IMR-90 (cell line): ENCODE measurements around the gene MLLT10. TPM values are rescaled to one million over a fixed set of nuclear protein-coding genes. Genes with fewer than 3 reads are reported as not detected.
"Not testable (repeated sequence)": the region's sequence is repeated elsewhere in the genome, so short reads cannot be mapped to it uniquely, and the experiment has no call there.

Experiments
- ATAC-seq: fragments of 200-7000 bp; cut with Tn5 transposase; 2 replicates; pipeline ENCODE4 v1.9.1; 2020; ENCODE audit warnings: low read depth, mild to moderate bottlenecking, moderate library complexity
- BruUV-seq: library from RNA; stranded (reverse); fragments of 400-500 nt; replicated peaks from 2 replicates; lab custom pipeline; 2021; lab: Mats Ljungman, UMichigan
- CTCF ChIA-PET: fragments of 300-600 bp; formaldehyde crosslinking; extraction: SDS; loops from one replicate; lab custom pipeline; 2021; ENCODE audit warnings: antibody characterized with exemption; lab: Yijun Ruan, JAX
- POLR2A ChIA-PET: fragments of 300-600 bp; sonication (Branson Sonifier 250); formaldehyde crosslinking; loops from one replicate; lab custom pipeline; 2022; ENCODE audit warnings: antibody characterized with exemption; ENCODE audit not compliant: unreplicated experiment; lab: Charles Lee
- DNase-seq: peaks from one replicate; pipeline ENCODE4 v3.0.0; 2013
- H2AFZ ChIP-seq: replicated peaks from 2 replicates; pipeline ENCODE3; 2013; ENCODE audit warnings: low read length, mild to moderate bottlenecking; ENCODE audit not compliant: poor library complexity
- H2AK5ac ChIP-seq: 2 replicates; pipeline ENCODE4 v1.6.1; 2013; ENCODE audit warnings: low read depth, low read length, inconsistent platforms
- H2AK9ac ChIP-seq: replicated peaks from 2 replicates; pipeline ENCODE3; 2013; ENCODE audit warnings: mild to moderate bottlenecking, low read depth, low read length, moderate library complexity; ENCODE audit not compliant: poor library complexity
- H2BK120ac ChIP-seq: 2 replicates; pipeline ENCODE4 v1.6.1; 2013; ENCODE audit warnings: low read depth, low read length, inconsistent platforms
- H2BK15ac ChIP-seq: 3 replicates; pipeline ENCODE4 v1.6.1; 2013; ENCODE audit warnings: low read depth, low read length, inconsistent platforms
- H2BK20ac ChIP-seq: 2 replicates; pipeline ENCODE4 v1.6.1; 2013; ENCODE audit warnings: low read depth, mild to moderate bottlenecking, inconsistent platforms, low read length, moderate library complexity
- H2BK5ac ChIP-seq: 2 replicates; pipeline ENCODE4 v1.6.1; 2013; ENCODE audit warnings: mild to moderate bottlenecking, low read depth, low read length, inconsistent platforms; ENCODE audit not compliant: poor library complexity, severe bottlenecking
- H3K14ac ChIP-seq: replicated peaks from 2 replicates; pipeline ENCODE4 v1.6.1; 2013; ENCODE audit warnings: low read depth, low read length, inconsistent platforms
- H3K18ac ChIP-seq: 2 replicates; pipeline ENCODE4 v1.6.1; 2013; ENCODE audit warnings: low read depth, low read length, control low read depth
- H3K23ac ChIP-seq: 2 replicates; pipeline ENCODE4 v1.6.1; 2013; ENCODE audit warnings: low read depth, low read length, inconsistent platforms
- H3K27ac ChIP-seq: 2 replicates; pipeline ENCODE4 v1.5.1; 2013; ENCODE audit warnings: mild to moderate bottlenecking, control low read depth, low read length; ENCODE audit not compliant: insufficient read depth
- H3K27me3 ChIP-seq: 2 replicates; pipeline ENCODE4 v1.6.1; 2013; ENCODE audit warnings: low read length; ENCODE audit not compliant: control insufficient read depth, insufficient read depth
- H3K36me3 ChIP-seq: 2 replicates; pipeline ENCODE4 v1.6.1; 2013; ENCODE audit warnings: low read length, mixed read lengths; ENCODE audit not compliant: control insufficient read depth, insufficient read depth
- H3K4ac ChIP-seq: 2 replicates; pipeline ENCODE4 v1.6.1; 2013; ENCODE audit warnings: low read depth, low read length, inconsistent platforms
- H3K4me1 ChIP-seq: 2 replicates; pipeline ENCODE4 v1.6.1; 2013; ENCODE audit warnings: low read length, mixed read lengths; ENCODE audit not compliant: control insufficient read depth, insufficient read depth
- H3K4me2 ChIP-seq: 2 replicates; pipeline ENCODE4 v1.6.1; 2013; ENCODE audit warnings: low read depth, mild to moderate bottlenecking, control low read depth, low read length, moderate library complexity
- H3K4me3 ChIP-seq: 2 replicates; pipeline ENCODE4 v1.5.1; 2013; ENCODE audit warnings: low read depth, mild to moderate bottlenecking, control low read depth, low read length, moderate library complexity; ENCODE audit not compliant: insufficient read depth
- H3K56ac ChIP-seq: 2 replicates; pipeline ENCODE4 v1.6.1; 2013; ENCODE audit warnings: low read length, inconsistent platforms; ENCODE audit not compliant: insufficient read depth; ENCODE audit errors: extremely low read depth
- H3K79me1 ChIP-seq, 2 experiments: 2 replicates each; pipeline ENCODE4 v1.6.1; 2013; ENCODE audit warnings: low read length in 2 of 2, inconsistent platforms in 1 of 2, low read depth in 1 of 2
- H3K9ac ChIP-seq: 2 replicates; pipeline ENCODE4 v1.6.1; 2013; ENCODE audit warnings: low read depth, low read length, control low read depth
- H3K9me1 ChIP-seq: 2 replicates; pipeline ENCODE4 v1.6.1; 2013; ENCODE audit warnings: low read length, inconsistent platforms; ENCODE audit not compliant: insufficient read depth
- H3K9me3 ChIP-seq: 2 replicates; pipeline ENCODE4 v1.6.1; 2013; ENCODE audit warnings: low read length; ENCODE audit not compliant: control insufficient read depth, insufficient read depth
- H4K20me1 ChIP-seq: 2 replicates; pipeline ENCODE4 v1.6.1; 2013; ENCODE audit warnings: low read length, inconsistent platforms; ENCODE audit not compliant: insufficient read depth
- H4K5ac ChIP-seq: 2 replicates; pipeline ENCODE4 v1.6.1; 2013; ENCODE audit warnings: mild to moderate bottlenecking, low read depth, low read length, control low read depth
- H4K8ac ChIP-seq, 2 experiments: 2 replicates each; pipeline ENCODE4 v1.6.1; 2013; ENCODE audit warnings: low read depth in 2 of 2, low read length in 2 of 2, control low read depth in 1 of 2, inconsistent platforms in 1 of 2
- H4K91ac ChIP-seq: 2 replicates; pipeline ENCODE4 v1.6.1; 2013; ENCODE audit warnings: low read depth, low read length, inconsistent platforms; ENCODE audit not compliant: insufficient read depth
- BHLHE40 ChIP-seq: fragments of 150-350 bp; IDR thresholded peaks from 2 replicates; pipeline ENCODE4 v1.6.1; 2016; ENCODE audit warnings: mild to moderate bottlenecking, low read depth, low read length
- MAFK ChIP-seq: IDR thresholded peaks from 2 replicates; pipeline ENCODE4 v1.6.1; 2012; ENCODE audit warnings: low read depth, low read length, improper control_type of control experiment
- NFE2L2 ChIP-seq: fragments of 150-350 bp; IDR thresholded peaks from 2 replicates; pipeline ENCODE4 v1.6.1; 2016; ENCODE audit warnings: low read depth, mild to moderate bottlenecking, low read length
- RAD21 ChIP-seq: IDR thresholded peaks from 2 replicates; pipeline ENCODE4 v1.6.1; 2012; ENCODE audit warnings: low read length, improper control_type of control experiment
- RCOR1 ChIP-seq: IDR thresholded peaks from 2 replicates; pipeline ENCODE4 v1.6.1; 2012; ENCODE audit warnings: mild to moderate bottlenecking, low read length, improper control_type of control experiment; ENCODE audit not compliant: insufficient replicate concordance
- RFX5 ChIP-seq: IDR thresholded peaks from 2 replicates; pipeline ENCODE4 v1.8.0; 2012; ENCODE audit warnings: low read depth, mild to moderate bottlenecking, low read length, moderate library complexity
- SMC3 ChIP-seq: fragments of 150-350 bp; IDR thresholded peaks from 2 replicates; pipeline ENCODE4 v1.6.1; 2016; ENCODE audit warnings: low read depth, mild to moderate bottlenecking, antibody characterized with exemption, low read length, moderate library complexity
- USF2 ChIP-seq: fragments of 150-350 bp; IDR thresholded peaks from 2 replicates; pipeline ENCODE4 v1.6.1; 2017; ENCODE audit warnings: mild to moderate bottlenecking, antibody characterized with exemption, low read length, low read depth
- WGBS, 2 experiments: methylation state at CpG; one replicate each; pipeline versions ENCODE4 v1.1.5 to v1.1.7; 2013; ENCODE audit warnings: missing lambda C conversion rate in 2 of 2; ENCODE audit not compliant: insufficient read length in 1 of 2; ENCODE audit errors: extremely low coverage in 2 of 2; 5-methylcytosine and 5-hydroxymethylcytosine counted together
- dilution Hi-C: fragments of 300-500 bp; cut with HindIII; formaldehyde crosslinking; loops from one replicate; pipeline ENCODE4 v1.14.3; 2018; ENCODE audit warnings: low sequenced_read_pairs; ENCODE audit not compliant: unreplicated experiment
- in situ Hi-C: fragments of 300-500 bp; cut with MboI; formaldehyde crosslinking; loops from 3 replicates; pipeline ENCODE4 v1.14.3; 2019; ENCODE audit warnings: low sequenced_read_pairs, inconsistent platforms, mixed read lengths
- intact Hi-C: fragments of 100-400 bp; cut with micrococcal nuclease; formaldehyde crosslinking; loops from 2 replicates; pipeline ENCODE4 v1.10.0; 2022
- polyA plus RNA-seq, 3 experiments: library from polyadenylated mRNA; depleted of rRNA; stranded (reverse); fragments of >200 nt; gene quantifications; 2 replicates each; pipeline ENCODE4 v1.2.3, GENCODE V29; 2012; ENCODE audit warnings: low replicate concordance in 1 of 3
- total RNA-seq: library from RNA; depleted of rRNA; stranded (reverse); fragments of >200 nt; gene quantifications from 2 replicates; pipeline ENCODE4 v1.2.3, GENCODE V29; 2012

MLLT10 gene
- total and polyA plus RNA-seq, 2 of the 4 experiments (the other 2 are of a cell fraction) = 22.5 to 29.0 TPM

- H3K9ac ChIP-seq = no peak overlapping the region
- no peak overlapping the region for H3K14ac ChIP-seq
- H3K4me1 ChIP-seq = peaks cover 5% of the 10 kb centered on the region
- intact Hi-C loops = no loop called here
- H3K9me1 ChIP-seq = peaks cover 4% of the 10 kb centered on the region
- H2AK5ac ChIP-seq = no peak overlapping the region
- no peak overlapping the region for H2AFZ ChIP-seq
- no peak overlapping the region for H3K18ac ChIP-seq
- no peak overlapping the region for H4K8ac ChIP-seq
- no peak overlapping the region for H4K5ac ChIP-seq
- H2BK120ac ChIP-seq = no peak overlapping the region
- no peak overlapping the region for H3K4me2 ChIP-seq
- no peak overlapping the region for H3K23ac ChIP-seq
- no peak overlapping the region for H2BK5ac ChIP-seq
- CTCF ChIA-PET = interaction anchor here (0.7 kb wide), 1 partner anchor 121 kb away, joined by 4 read pairs; no protein-coding TSS in a partner anchor
- peaks cover 25 to 52% of the 10 kb centered on the region in 2 experiments for H3K79me1 ChIP-seq
- POLR2A ChIA-PET = no interaction called here
- H3K4ac ChIP-seq = no peak overlapping the region
- no peak overlapping the region for H2BK15ac ChIP-seq
- no peak for DNase-seq
- ATAC-seq = no peak
- H4K20me1 ChIP-seq = peaks cover 3% of the 10 kb centered on the region
- no peak overlapping the region for H3K4me3 ChIP-seq
- TF ChIP-seq MAFK (no peak), RCOR1 (no peak), SMC3 (no peak), RAD21 (no peak), USF2 (no peak), RFX5 (no peak), BHLHE40 (no peak), NFE2L2 (no peak)
- H4K91ac ChIP-seq = no peak overlapping the region
- no peaks in the 10 kb centered on the region for H3K9me3 ChIP-seq
- no peak overlapping the region for H3K27ac ChIP-seq
- BruUV-seq = no TSS peak
- no CpG with 5 or more reads among the region's 1 CpG for WGBS, 2 experiments
- dilution Hi-C loops = no loop called here
- no peak overlapping the region for H2BK20ac ChIP-seq
- no peaks in the 10 kb centered on the region for H3K27me3 ChIP-seq
- in situ Hi-C loops = no loop called here
- H2AK9ac ChIP-seq = no peak overlapping the region
- H3K56ac ChIP-seq = no peak overlapping the region
- H3K36me3 ChIP-seq = peaks cover 12% of the 10 kb centered on the region
These were observed 89.3 kb downstream of the MLLT10 start for GRCh38 chr10:21623291-21623690.

- dilution Hi-C loops, H2AFZ ChIP-seq, H4K8ac ChIP-seq, H3K4me3 ChIP-seq, POLR2A ChIA-PET, H3K14ac ChIP-seq, H3K4me1 ChIP-seq, H3K4me2 ChIP-seq, H4K20me1 ChIP-seq, ATAC-seq, intact Hi-C loops, H2BK120ac ChIP-seq, H2BK5ac ChIP-seq, H3K27me3 ChIP-seq, H3K27ac ChIP-seq, CTCF ChIA-PET, H2AK5ac ChIP-seq, H3K9ac ChIP-seq, H4K5ac ChIP-seq, DNase-seq, H3K18ac ChIP-seq, H3K56ac ChIP-seq, H2BK20ac ChIP-seq, H3K4ac ChIP-seq, H3K9me1 ChIP-seq, H2BK15ac ChIP-seq, BruUV-seq, H3K9me3 ChIP-seq, H3K23ac ChIP-seq, in situ Hi-C loops, H4K91ac ChIP-seq, H2AK9ac ChIP-seq: not testable (repeated sequence)
- H3K36me3 ChIP-seq = peaks cover 11% of the 10 kb centered on the region
- WGBS, 2 experiments = 100% methylated on average over 1 of the region's 6 CpGs; no CpG with 5 or more reads in 1 of the 2 experiments
- H3K79me1 ChIP-seq = peaks cover 29 to 49% of the 10 kb centered on the region in 2 experiments
These were observed 90.4 kb downstream of the MLLT10 start for GRCh38 chr10:21624421-21624820.
